Right lobe of liver (tissue), 6 donors: Measurements from ENCODE around the gene ZNF605. TPM values are rescaled to one million over a fixed set of nuclear protein-coding genes. Genes with fewer than 3 reads are reported as not detected.
"Not testable (repeated sequence)": the region's sequence is repeated elsewhere in the genome, so short reads cannot be mapped to it uniquely, and the experiment has no call there.

Source experiments
- ATAC-seq, 4 donors: fragments of 200-7000 bp; cut with Tn5 transposase; one replicate each; pipeline ENCODE4 v1.9.1; 2020; ENCODE audit warnings: mild to moderate bottlenecking in 4 of 4, moderate library complexity in 4 of 4
- DNase-seq, 3 donors: peaks; one replicate each; pipeline ENCODE4 v3.0.0-alpha.2; 2020
- H3K27ac ChIP-seq, 3 donors: fragments of 200-600 bp; one replicate each; pipeline ENCODE4 v1.8.0; 2022
- H3K27me3 ChIP-seq, 2 donors: fragments of 200-600 bp; one replicate each; pipeline ENCODE4 v1.8.0; 2022
- H3K36me3 ChIP-seq, 4 donors: fragments of 200-600 bp; sonication (generic) in 1 of 4; one replicate each; pipeline versions ENCODE4 v1.5.1 to v1.8.0; 2017 to 2022; ENCODE audit warnings: control low read depth in 1 of 4
- H3K4me1 ChIP-seq, 4 donors: fragments of 200-600 bp; sonication (generic) in 1 of 4; one replicate each; pipeline versions ENCODE4 v1.5.1 to v1.8.0; 2017 to 2022; ENCODE audit warnings: control low read depth in 1 of 4
- H3K4me3 ChIP-seq, 3 donors: fragments of 200-600 bp; one replicate each; pipeline ENCODE4 v1.8.0; 2022
- H3K9me3 ChIP-seq, 4 donors: fragments of 200-600 bp; sonication (generic) in 1 of 4; one replicate each; pipeline versions ENCODE4 v1.5.1 to v1.8.0; 2017 to 2022; ENCODE audit warnings: control low read depth in 1 of 4
- POLR2A ChIP-seq: fragments of 450-650 bp; IDR thresholded peaks from one replicate; pipeline ENCODE4 v1.6.1; 2017; ENCODE audit warnings: antibody characterized with exemption, mild to moderate bottlenecking
- WGBS: methylation state at CpG from one replicate; pipeline ENCODE4 v1.1.6; 2018; ENCODE audit warnings: low coverage, low lambda C conversion rate; ENCODE audit not compliant: insufficient coverage; ENCODE audit errors: missing lambda C conversion rate; 5-methylcytosine and 5-hydroxymethylcytosine counted together
- intact Hi-C, 2 donors: fragments of 100-400 bp; cut with DNase I; formaldehyde crosslinking; loops; one replicate each; pipeline versions ENCODE4 v1.11.2 to v1.14.1; 2022
- total RNA-seq, 6 experiments: library from RNA; depleted of rRNA in 2 of 6; stranded (reverse); fragments of >200 nt in 2 of 6; fragmentation: NEBNext Ultra II Directional in 3 of 6; extraction: Animal tissue kit (Norgen Biotek cat#: 25700) in 3 of 6; gene quantifications; one replicate each; pipeline versions ENCODE4 v1.1.0 to v1.2.4, GENCODE V29; 2016 to 2023
- TF ChIP-seq, protein P1 (sequence below), 4 donors: fragments of 200-600 bp in 3 of 4; fragments of 450-650 bp in 1 of 4; IDR thresholded peaks; one replicate each; pipeline versions ENCODE4 v1.5.1 to v1.8.0; 2016 to 2022; ENCODE audit warnings: antibody characterized with exemption in 4 of 4, mild to moderate bottlenecking in 2 of 4
- donor health status: DM: no; HTN: yes; CAD: no.
- donor health status: DM: no; HTN: no; CAD: no.
- donor health status: DM: no; HTN: no; CAD: no.
- donor health status: DM: no; HTN: yes; CAD: no.
- donor health status: DM: no; HTN: yes; CAD: no.

ZNF605 gene
- total RNA-seq, 6 experiments from 2014 or later: 2.2 to 7.9 (median 5.7) TPM

DNA sequence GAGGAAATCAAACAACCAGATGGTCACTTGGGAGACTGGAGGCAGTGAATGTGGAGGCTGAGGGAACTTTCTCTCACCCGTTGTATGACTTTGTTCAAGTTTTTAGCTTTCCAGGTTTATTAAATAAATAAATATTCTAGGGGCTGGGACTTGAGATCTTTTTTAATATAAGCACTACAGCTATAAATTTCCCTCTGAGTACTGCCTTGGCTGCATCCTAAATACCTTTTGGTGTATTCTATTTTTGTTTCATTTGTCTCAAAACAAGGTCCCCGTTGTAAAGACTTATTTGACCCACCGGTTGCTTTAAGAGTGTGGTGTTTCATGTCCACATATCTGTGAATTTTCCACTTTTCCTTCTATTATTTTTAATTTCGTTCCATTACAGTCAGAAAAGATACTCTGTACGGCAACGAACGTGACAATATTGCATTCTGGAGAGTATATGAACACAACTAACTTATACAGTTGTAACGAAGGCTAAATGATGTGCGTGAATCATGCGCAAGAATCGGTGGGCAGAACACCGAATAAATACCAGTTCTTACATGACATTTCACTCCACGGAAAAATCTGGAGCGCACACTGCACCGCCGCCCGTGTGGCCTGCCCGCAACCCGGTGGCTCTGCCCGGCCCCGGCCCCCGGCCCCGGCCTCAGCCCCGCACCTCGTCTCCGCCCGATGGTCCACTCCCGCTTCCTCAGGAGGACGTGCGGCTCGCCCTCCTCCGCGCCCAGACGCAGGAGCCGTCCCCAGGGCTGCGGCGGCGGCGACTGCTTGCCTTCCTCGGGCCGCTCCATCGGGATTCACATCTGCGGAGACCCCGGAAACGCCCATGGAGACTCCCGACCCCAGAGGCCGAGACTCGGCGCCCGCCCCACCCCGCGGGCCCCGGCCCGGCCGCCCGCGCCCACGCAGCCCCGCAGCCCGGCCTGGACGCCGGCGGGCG is 69.3 kb downstream of the ZNF605 start:
- H3K4me3 ChIP-seq: peak overlapping the region; percentile 81 to 87 (median 87)
- intact Hi-C loops: no loop called here
- no peak for TF ChIP-seq POLR2A
- TF ChIP-seq, protein P1, sequence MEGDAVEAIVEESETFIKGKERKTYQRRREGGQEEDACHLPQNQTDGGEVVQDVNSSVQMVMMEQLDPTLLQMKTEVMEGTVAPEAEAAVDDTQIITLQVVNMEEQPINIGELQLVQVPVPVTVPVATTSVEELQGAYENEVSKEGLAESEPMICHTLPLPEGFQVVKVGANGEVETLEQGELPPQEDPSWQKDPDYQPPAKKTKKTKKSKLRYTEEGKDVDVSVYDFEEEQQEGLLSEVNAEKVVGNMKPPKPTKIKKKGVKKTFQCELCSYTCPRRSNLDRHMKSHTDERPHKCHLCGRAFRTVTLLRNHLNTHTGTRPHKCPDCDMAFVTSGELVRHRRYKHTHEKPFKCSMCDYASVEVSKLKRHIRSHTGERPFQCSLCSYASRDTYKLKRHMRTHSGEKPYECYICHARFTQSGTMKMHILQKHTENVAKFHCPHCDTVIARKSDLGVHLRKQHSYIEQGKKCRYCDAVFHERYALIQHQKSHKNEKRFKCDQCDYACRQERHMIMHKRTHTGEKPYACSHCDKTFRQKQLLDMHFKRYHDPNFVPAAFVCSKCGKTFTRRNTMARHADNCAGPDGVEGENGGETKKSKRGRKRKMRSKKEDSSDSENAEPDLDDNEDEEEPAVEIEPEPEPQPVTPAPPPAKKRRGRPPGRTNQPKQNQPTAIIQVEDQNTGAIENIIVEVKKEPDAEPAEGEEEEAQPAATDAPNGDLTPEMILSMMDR (IDR thresholded peaks at IDR 0.05): no peak
- H3K4me1 ChIP-seq: peaks cover 0 to 3% (median 0%) of the 10 kb centered on the region in 4 donors
- ATAC-seq (peak in 1 of 4 donors; percentile 3), DNase-seq (peak in 2 of 3 donors; percentile 38 to 47)
- H3K36me3 ChIP-seq: no peaks in the 10 kb centered on the region
- peak overlapping the region in 2 of 3 donors; percentile 1 to 87 for H3K27ac ChIP-seq
- no peaks in the 10 kb centered on the region for H3K9me3 ChIP-seq
- 27% methylated on average over 15 of the region's 64 CpGs for WGBS
- H3K27me3 ChIP-seq: no peaks in the 10 kb centered on the region

DNA sequence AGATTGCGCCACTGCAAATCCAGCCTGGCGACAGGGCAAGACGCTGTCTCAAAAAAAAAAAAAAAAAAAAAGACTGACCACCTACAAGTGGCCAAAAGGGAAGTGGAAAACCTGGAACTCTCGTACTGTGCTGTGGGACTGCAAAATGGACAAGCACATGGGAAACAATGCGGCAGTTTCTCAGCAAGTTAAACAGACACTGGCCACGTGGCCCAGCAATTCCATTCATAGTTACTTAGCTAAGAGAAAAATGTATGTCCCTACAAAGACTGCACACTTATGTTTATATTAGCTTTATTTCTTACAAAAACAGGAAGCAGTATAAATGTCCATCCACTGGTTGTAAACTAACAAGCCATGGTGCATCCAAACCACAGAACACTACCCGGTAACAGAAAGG is 74.3 kb downstream of the ZNF605 start:
- ATAC-seq (peak in 3 of 4 donors; percentile 22 to 27 (median 22)), DNase-seq (no peak)
- no peak overlapping the region for H3K4me3 ChIP-seq
- WGBS: 55% methylated on average over 6 of the region's 7 CpGs
- TF ChIP-seq POLR2A: no peak
- TF ChIP-seq, protein P1 (IDR thresholded peaks at IDR 0.05): no peak
- H3K4me1 ChIP-seq: peaks cover 0 to 3% (median 0%) of the 10 kb centered on the region in 4 donors
- H3K27me3 ChIP-seq: no peaks in the 10 kb centered on the region
- no peaks in the 10 kb centered on the region for H3K9me3 ChIP-seq
- H3K27ac ChIP-seq: no peak overlapping the region
- intact Hi-C loops: no loop called here
- H3K36me3 ChIP-seq: peaks cover 0 to 11% (median 4%) of the 10 kb centered on the region in 4 donors

DNA sequence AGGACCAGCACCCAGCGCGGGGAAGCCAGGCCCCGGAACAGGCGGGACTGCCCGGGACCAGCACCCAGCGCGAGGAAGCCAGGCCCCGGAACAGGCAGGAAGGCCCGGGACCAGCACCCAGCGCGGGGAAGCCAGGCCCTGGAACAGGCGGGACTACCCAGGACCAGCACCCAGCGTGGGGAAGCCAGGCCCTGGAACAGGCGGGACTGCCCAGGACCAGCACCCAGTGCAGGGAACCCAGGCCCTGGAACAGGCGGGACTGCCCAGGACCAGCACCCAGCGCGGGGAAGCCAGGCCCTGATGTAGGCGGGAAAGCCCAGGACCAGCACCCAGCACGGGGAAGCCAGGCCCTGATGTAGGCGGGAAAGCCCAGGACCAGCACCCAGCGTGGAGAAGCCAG is 81.5 kb downstream of the ZNF605 start:
- H3K4me3 ChIP-seq, ATAC-seq, H3K27me3 ChIP-seq, H3K9me3 ChIP-seq, H3K4me1 ChIP-seq, H3K27ac ChIP-seq, DNase-seq, intact Hi-C loops: not testable (repeated sequence)
- peaks cover 0 to 39% (median 25%) of the 10 kb centered on the region in 4 donors for H3K36me3 ChIP-seq
- no CpG with 5 or more reads among the region's 21 CpGs for WGBS

DNA sequence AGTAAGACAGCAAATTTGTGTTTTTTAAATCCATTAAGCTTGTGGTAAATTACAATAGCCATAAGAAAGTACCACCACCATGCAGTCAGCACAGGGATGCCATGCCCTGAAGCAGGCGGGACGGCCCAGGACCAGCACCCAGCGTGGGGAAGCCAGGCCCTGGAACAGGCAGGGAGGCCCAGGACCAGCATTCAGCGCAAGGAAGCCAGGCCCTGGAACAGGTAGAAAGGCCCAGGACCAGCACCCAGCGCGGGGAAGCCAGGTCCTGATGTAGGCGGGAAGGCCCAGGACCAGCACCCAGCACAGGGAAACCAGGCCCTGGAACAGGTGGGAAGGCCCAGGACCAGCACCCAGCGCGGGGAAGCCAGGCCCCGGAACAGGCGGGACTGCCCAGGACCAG is 81.9 kb downstream of the ZNF605 start:
- intact Hi-C loops: no loop called here
- ATAC-seq (no peak), DNase-seq (no peak)
- Histone ChIP-seq H3K4me3 (no peak overlapping the region), H3K9me3 (no peaks in the 10 kb centered on the region), H3K27ac (no peak overlapping the region), H3K4me1 (no peaks in the 10 kb centered on the region), H3K27me3 (no peaks in the 10 kb centered on the region), H3K36me3 (peaks cover 0 to 43% (median 29%) of the 10 kb centered on the region in 4 donors)
- 100% methylated on average over 3 of the region's 11 CpGs for WGBS
- TF ChIP-seq, protein P1 (IDR thresholded peaks at IDR 0.05): no peak
- TF ChIP-seq POLR2A: no peak

DNA sequence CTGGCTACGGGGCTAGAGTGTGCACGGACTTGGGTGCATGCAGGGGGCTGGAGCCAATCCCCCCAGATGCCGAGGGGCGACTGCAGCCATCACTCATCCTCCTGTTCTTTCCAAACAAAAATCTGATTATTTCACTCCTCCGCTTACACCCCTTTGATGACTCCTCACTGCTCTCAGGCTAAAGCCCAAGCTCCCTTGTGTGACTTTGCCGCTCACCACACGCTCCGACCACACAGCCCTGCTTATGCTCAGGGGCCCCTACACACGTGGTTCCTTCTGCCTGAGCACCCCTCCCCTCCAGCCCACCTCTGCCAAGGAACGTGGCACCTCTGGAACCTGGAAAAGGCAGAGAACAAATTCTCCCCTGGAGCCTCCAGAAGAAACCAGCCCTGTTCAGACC is 82.4 kb downstream of the ZNF605 start:
- TF ChIP-seq, protein P1 (IDR thresholded peaks at IDR 0.05): no peak
- TF ChIP-seq POLR2A: no peak
- WGBS: 90% methylated on average over 9 of the region's 10 CpGs

More for the DNA sequence above, 82.4 kb downstream of the ZNF605 start:
- H3K27me3 ChIP-seq: no peaks in the 10 kb centered on the region
- no peak overlapping the region for H3K27ac ChIP-seq
- intact Hi-C loops: no loop called here
- H3K9me3 ChIP-seq: no peaks in the 10 kb centered on the region
- ATAC-seq (no peak), DNase-seq (no peak)
- no peak overlapping the region for H3K4me3 ChIP-seq
- H3K36me3 ChIP-seq: peaks cover 0 to 45% (median 29%) of the 10 kb centered on the region in 4 donors
- H3K4me1 ChIP-seq: no peaks in the 10 kb centered on the region
